ENCODE results near the gene ASPG.
A peak's percentile ranks its signal among the peaks of the same experiment; 100 is the strongest.

Gene ASPG

GRCh38 chr14:104094709-104095425 is 9.4 kb downstream of the ASPG start:
- peak; percentile 76 for DNase-seq

DNA sequence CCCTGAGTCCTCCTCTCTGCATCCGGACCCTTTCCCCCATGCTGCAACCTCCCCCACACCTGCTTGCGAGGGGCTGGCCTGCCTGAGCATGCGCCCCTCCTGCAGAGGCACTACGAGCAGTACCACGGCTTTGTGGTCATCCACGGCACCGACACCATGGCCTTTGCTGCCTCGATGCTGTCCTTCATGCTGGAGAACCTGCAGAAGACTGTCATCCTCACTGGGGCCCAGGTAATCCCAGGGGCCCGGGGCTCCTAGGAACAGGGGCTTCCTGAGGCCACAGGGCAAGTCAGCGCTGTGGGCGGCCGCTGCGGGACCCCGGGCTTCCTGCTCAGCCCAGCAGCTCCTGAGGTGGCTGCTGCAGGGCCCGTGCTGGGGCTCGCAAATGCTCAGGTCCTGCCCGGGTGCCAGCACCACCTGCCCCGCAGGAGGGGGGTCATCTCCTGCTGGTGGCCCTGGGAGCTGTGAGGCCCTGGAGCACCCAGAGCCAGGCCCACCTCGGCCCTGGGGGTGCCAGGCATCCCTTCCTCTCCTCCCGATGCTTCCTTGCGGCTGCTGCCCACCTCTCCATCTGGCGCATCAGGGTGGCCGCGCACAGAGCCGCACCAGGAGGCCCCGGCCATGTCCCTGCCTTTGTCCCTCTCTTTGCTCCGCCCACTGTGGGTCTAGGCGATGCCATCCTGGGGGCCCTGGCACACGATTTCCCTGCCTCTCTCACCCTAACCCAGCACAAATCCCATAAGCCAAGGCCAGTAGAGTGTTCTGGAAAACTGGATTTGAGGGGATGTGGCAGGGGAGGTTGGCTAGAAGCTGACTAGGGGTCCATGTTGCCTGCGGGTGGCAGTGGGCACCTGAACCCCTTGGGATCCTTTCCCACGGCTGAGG is 10.2 kb downstream of the ASPG start:
- DNase-seq: no peak

DNA sequence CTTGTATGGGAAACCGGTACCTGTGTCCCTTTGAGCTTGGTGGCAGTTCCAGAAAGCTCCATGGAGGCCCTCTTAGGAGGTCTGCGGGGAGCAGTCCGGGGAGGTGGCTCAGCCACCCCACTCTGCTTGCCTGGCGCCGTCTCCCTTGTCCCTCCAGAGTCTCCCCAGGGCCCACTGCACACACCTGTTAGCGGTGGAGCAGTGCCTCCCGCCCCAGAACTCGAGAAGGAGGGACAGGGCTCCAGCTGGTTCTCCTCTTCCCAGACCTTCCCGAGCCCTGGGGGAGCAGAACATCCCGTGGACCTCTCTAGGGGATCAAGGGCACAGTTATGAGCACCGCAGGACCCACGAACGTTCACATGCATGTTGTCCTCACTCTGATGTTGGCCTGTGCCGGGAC is 10.8 kb downstream of the ASPG start:
- no peak for DNase-seq

DNA sequence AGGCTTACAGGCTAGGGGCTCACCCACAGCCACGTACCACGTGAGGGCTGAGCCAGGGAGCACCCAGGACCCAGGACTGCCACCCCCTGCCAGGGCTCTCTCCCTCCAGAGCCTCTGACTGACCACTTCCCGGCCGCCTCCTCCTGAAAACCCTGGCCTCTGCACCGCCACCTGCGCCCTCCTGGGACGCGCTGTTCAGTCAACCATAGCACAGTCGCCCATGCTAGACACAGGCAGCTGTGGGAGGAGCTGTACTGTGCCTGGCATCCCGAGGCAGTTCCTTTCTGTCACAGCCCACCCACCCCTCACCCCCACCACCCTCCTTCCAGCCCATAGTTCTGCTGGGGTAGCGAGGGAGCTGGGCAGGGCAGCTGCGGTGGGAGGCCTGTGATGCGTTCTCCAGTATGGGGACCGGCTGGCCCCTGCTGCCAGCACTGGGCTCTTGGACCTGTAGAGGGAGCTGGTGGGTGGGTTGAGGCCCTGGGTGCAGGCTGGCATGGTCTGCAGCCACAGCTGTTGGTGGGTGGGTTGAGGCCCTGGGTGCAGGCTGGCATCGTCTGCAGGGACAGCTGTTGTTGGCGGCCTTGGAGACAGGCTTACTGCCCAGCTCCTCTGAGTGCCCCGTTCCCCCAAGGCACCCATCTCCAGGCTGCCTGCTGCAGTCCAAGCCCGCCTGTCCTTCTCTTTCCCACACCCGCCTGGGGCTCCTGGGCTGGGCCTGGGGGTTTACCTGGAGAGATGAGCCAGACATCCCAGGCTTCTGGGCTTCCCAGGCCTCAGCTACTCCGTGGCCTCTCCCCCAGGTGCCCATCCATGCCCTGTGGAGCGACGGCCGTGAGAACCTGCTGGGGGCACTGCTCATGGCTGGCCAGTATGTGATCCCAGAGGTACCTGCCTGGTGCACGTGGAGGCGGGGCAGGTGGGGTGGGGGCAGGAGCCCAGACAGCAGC is 11.5 kb downstream of the ASPG start:
- DNase-seq: no peak

- no peak for DNase-seq
Observed at GRCh38 chr14:104098272-104099095, 13.0 kb downstream of the ASPG start.

DNA sequence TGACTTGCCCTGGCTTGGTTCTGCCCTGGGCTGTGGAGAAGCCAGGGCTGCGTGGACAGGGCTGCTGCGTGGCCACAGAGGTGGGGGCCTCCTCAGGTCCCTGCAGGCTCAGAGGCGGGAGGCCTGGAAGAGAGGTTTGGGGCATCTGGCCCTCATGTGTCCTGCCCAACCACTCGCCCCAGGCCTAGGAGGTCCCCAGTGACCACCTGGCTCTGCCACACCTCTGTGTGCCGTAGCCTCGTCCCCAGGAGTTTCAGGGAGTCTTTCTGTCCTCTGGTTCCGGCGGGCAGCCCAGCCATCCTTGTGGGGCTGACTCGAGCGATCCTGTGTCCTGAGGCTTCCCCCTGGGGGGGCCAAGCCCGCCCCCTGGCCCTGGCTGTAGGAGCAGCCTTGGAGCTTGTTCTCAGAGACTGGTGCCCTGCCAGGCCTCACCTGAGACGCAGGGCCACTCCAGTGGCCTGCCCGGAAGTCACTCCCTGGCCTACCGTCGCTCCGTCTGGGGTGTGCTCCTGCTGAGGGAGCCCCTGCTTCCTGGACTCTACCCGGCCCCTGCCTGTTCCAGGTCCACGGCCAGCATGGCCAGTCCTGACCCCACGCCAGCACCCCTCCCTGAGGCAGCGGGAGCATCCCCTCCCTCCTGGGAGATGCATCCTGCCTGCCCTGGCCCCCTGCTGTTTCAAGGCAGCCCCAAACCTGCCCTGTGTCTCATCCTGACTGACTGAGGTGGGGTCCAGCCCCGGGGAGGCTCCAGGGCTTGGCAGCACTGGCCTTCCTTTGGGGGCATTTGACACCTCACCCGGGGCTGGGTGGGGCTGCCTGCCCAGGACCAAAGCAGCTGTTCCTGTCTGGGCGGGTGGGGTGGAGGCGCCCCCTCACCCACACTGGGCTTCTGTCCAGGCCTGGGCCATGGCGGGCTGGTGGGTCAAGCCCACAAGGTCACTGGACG is 13.9 kb downstream of the ASPG start:
- DNase-seq: no peak

DNA sequence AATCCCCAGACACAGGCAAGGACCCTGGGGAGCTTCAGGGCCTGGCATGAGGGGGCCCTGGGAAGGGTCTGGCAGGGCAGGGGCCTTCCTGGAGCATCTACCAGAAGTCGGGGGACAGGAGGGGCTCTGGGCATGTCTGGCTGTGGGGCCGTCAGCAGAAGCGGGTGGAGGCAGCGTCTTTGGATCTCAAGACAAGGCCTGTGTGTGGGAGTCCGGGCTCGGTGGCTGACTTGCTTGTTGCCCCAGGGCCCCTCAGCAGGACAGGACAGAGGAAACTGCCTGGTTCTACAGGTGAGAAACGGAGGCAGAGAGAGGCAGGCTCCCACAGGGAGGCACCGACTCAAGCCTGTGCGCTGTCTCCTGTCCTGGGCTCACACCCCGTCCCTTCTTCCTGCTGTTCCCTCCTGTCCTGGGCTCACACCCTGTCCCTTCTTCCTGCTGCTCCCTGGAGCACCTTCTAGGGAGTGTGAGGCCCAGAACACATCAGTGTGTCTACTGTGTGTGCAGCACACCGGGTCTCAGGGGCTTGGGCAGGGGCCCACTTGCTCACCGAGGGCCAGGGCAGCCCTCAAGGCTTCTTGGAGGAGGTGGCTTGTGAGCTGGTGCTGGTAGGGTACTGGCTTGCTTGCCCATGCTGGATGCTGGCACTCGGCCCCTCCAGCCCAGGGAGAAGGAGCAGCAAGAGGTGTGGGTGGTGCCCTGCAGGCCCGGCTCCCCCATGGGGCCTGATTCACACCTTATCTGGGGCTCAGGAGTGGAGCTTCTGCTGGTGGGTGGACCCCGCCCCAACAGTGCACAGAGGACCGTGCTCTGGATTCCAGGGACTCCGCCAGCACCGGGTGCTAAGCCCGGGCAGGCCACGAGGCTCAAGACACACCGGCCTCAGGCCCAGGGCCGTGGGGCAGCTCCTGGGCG is 14.9 kb downstream of the ASPG start:
- DNase-seq: no peak

DNA sequence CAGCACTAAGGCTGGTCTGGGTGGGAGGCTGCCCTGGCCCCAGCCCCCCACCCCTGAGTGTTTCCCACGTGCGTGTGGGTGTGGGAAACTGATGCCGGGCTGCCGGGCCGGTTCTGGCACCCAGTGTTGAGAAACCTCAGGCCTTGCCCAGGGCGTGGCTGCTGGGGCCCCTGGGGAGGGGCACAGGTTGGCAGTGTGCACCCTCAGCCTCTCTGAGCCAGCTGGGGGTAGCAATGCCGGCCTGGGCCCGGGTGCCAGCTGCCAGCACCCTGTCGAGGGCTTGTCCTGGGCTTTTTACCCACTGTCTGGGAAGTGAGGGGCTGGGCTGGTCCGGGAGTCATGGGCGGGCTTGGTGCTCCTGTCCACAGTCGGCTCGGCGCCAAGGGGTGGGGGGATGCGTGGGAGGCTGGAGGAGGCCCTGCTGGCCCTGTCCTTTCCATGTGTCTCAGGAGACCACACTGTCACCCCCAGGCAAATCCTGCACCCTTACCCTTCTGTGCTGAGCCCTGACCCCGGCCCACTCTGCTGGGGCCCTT is 15.7 kb downstream of the ASPG start:
- DNase-seq: no peak

DNA sequence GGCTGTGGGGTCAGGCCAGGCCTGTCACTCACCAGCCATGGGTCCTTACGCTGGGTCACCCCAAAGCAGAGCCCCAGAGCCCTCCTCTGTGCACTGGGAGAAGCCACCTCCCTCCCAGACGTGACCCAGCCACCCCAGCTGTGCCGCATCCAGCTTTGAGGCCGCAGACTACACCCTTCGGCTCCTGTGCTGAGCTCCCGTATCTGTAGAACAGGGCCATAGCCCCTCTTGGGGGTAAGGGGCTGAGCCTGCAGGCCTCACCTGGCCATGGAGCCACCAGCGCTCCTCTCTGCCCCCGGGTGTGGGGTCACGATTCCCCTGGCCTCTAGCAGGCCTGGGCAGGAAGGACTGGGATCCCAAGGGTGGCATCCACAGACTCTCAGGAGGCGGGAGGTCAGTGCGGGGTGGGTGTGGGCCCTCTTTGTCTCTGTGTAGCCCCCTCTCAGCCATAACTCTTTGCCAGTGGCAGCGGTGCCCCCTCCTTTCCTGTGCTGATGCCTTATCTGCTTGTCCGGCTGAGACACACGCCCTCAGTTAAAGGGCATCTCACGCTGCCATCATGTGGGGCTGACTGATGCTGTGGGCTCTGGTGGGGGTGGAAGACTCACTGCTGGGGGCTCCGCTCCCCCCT is 16.3 kb downstream of the ASPG start:
- DNase-seq: no peak

- DNase-seq: no peak
Observed at GRCh38 chr14:104102282-104102914, 16.9 kb downstream of the ASPG start.

DNA sequence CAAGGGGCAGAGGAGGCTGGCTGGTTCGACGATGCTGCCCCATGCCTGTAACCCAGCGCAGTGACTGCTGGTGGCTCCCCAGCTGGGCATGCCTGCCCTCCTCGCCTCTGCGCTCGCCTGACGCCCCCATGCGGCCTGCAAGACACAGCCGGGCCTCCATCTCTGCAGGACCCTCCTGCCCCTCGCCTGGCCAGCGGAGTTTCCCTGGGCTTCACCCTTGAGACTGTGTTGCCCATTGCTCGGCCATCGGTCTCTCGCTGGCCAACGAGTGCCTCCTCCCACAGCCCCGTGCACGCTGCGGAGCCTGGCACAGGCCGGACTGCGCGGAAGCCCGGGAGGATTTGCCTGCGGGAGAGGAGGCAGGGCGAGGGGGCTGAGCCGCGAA is 17.6 kb downstream of the ASPG start:
- DNase-seq: no peak

GRCh38 chr14:104103446-104104075 is 18.1 kb downstream of the ASPG start:
- no peak for DNase-seq

- no peak for DNase-seq
Observed at GRCh38 chr14:104104076-104104901, 18.8 kb downstream of the ASPG start.

DNA sequence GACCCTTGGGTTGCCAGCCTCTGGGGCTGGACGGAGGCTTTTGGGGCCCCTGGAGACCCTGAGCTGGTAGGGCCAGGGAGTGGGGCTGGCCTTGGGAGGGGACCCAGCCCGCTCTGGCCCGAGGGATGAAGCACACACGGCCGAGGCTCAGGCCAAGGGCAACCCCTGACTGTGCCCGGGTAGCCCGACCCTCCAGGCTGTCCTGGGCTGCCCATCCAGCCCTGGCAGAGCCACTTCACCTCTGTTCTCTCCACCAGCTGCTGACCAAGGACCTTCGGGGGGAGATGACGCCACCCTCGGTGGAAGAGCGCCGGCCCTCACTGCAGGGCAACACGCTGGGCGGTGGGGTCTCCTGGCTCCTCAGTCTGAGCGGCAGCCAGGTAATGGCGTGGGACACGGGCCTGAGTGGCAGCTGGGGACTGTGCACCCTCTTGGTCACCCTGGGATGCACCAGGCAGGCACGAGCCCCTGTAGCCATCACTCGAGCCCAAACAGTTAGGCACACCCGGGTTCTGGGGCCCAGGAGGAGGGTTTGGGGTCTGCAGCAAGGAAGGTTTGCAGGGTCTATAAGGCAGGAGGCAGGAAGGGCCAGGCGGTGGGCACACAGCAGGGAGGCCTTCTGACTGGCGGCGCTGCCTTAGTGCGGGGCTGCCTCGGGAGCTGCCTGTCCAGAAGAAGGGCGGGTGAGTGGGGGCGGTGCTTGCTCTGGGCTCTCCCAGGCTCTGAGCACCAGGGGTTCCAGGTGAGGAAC is 19.7 kb downstream of the ASPG start:
- no peak for DNase-seq

GRCh38 chr14:104105822-104106470 is 20.4 kb downstream of the ASPG start:
- no peak for DNase-seq

GRCh38 chr14:104106471-104106991 is 21.0 kb downstream of the ASPG start:
- DNase-seq: no peak

Data from stimulated activated CD4-positive, alpha-beta T cell treated with anti-CD3 and anti-CD28 coated beads, Interleukin-4, amount 100 ng/mL, for 24 hours (primary cell).